ENCODE data around the gene ZNF470. TPM values are rescaled to one million over a fixed set of nuclear protein-coding genes. Genes with fewer than 3 reads are reported as not detected.

ZNF470 gene
- total RNA-seq, 4 donors from 2014 or later, result 1.3 to 2.6 (median 1.9) TPM

- WGBS, 2 donors, result 82 to 93% methylated on average over 2 of the region's 2 CpGs
- no peak for TF ChIP-seq POLR2A (IDR thresholded peaks at IDR 0.05)
- TF ChIP-seq, protein P1, sequence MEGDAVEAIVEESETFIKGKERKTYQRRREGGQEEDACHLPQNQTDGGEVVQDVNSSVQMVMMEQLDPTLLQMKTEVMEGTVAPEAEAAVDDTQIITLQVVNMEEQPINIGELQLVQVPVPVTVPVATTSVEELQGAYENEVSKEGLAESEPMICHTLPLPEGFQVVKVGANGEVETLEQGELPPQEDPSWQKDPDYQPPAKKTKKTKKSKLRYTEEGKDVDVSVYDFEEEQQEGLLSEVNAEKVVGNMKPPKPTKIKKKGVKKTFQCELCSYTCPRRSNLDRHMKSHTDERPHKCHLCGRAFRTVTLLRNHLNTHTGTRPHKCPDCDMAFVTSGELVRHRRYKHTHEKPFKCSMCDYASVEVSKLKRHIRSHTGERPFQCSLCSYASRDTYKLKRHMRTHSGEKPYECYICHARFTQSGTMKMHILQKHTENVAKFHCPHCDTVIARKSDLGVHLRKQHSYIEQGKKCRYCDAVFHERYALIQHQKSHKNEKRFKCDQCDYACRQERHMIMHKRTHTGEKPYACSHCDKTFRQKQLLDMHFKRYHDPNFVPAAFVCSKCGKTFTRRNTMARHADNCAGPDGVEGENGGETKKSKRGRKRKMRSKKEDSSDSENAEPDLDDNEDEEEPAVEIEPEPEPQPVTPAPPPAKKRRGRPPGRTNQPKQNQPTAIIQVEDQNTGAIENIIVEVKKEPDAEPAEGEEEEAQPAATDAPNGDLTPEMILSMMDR (IDR thresholded peaks at IDR 0.05), result no peak
- H3K4me3 ChIP-seq (ENCODE audit: low read depth, poor library complexity, severe bottlenecking), result no peak overlapping the region
- intact Hi-C loops (cut with DNase I; ENCODE audit: low total_unique reads), result no loop called here
- DNase-seq (ENCODE audit: low spot score in 2 of 2), result no peak
Measured at GRCh38 chr19:56612737-56613136, 45.5 kb downstream of the ZNF470 start.

DNA sequence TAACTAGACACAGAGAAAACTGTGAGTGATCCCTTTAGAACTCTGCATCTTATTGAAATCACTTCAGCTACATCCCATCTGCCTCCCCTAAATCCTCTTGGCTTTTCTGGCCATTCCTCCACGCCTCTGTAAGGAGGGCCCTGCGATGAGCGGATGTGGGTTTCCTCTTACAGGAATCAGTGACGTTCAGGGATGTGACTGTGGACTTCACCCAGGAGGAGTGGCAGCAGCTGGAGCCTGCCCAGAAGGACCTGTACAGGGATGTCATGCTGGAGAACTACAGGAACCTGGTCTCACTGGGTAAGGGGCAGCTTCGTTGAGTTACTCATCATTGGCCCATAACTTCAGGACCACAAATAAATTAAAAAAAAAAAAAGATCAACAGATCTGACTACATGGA, 46.4 kb downstream of the ZNF470 start:
- WGBS, 2 donors, result 48 to 76% methylated on average over 5 of the region's 5 CpGs
- no peak for DNase-seq (ENCODE audit: low spot score in 2 of 2)
- TF ChIP-seq, protein P1 (IDR thresholded peaks at IDR 0.05), result no peak
- TF ChIP-seq POLR2A (IDR thresholded peaks at IDR 0.05), result no peak
- intact Hi-C loops (cut with DNase I; ENCODE audit: low total_unique reads), result no loop called here
- H3K4me3 ChIP-seq (ENCODE audit: low read depth, poor library complexity, severe bottlenecking), result no peak overlapping the region

GRCh38 chr19:56617531-56617930, 50.3 kb downstream of the ZNF470 start:
- H3K4me3 ChIP-seq (ENCODE audit: low read depth, poor library complexity, severe bottlenecking), result no peak overlapping the region
- intact Hi-C loops (cut with DNase I; ENCODE audit: low total_unique reads), result no loop called here
- no peak for DNase-seq (ENCODE audit: low spot score in 2 of 2)
- 89 to 95% methylated on average over 8 of the region's 8 CpGs for WGBS, 2 donors
- no peak for TF ChIP-seq POLR2A (IDR thresholded peaks at IDR 0.05)
- TF ChIP-seq, protein P1 (IDR thresholded peaks at IDR 0.05), result no peak

DNA sequence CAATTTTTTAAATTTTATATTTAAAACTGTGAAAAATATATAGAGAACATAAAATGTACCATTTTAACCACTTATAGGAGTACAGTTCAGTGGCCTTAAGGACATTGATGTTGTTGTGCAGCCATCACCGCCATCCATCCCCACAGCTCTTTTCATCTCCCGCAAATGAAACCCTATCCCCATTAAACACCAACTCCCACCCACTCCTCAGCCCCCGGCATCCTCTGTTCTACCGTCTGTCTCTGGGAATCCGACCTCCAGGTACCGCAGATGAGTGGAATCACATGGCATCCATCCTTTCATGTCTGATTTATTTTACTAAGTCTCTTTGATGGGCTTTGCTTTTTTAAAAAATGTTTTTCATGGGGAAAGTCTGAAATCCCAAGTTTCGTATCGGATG, 51.9 kb downstream of the ZNF470 start:
- H3K4me3 ChIP-seq (ENCODE audit: low read depth, poor library complexity, severe bottlenecking), result no peak overlapping the region
- 70 to 71% methylated on average over 8 of the region's 8 CpGs for WGBS, 2 donors
- TF ChIP-seq, protein P1 (IDR thresholded peaks at IDR 0.05), result no peak
- no peak for TF ChIP-seq POLR2A (IDR thresholded peaks at IDR 0.05)
- DNase-seq (ENCODE audit: low spot score in 2 of 2), result no peak
- intact Hi-C loops (cut with DNase I; ENCODE audit: low total_unique reads), result no loop called here

DNA sequence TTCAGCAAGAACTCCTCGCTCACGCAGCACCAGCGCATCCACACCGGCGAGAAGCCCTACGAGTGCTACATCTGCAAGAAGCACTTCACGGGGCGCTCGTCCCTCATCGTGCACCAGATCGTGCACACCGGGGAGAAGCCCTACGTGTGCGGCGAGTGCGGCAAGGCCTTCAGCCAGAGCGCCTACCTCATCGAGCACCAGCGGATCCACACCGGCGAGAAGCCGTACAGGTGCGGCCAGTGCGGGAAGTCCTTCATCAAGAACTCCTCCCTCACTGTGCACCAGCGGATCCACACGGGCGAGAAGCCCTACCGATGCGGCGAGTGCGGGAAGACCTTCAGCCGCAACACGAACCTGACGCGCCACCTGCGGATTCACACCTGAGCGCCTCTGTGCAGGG, 55.1 kb downstream of the ZNF470 start:
- H3K4me3 ChIP-seq (ENCODE audit: low read depth, poor library complexity, severe bottlenecking), result no peak overlapping the region
- WGBS, 2 donors, result 95 to 98% methylated on average over 37 of the region's 37 CpGs
- DNase-seq (ENCODE audit: low spot score in 2 of 2), result no peak
- TF ChIP-seq, protein P1 (IDR thresholded peaks at IDR 0.05), result no peak
- TF ChIP-seq POLR2A (IDR thresholded peaks at IDR 0.05), result no peak
- intact Hi-C loops (cut with DNase I; ENCODE audit: low total_unique reads), result no loop called here

DNA sequence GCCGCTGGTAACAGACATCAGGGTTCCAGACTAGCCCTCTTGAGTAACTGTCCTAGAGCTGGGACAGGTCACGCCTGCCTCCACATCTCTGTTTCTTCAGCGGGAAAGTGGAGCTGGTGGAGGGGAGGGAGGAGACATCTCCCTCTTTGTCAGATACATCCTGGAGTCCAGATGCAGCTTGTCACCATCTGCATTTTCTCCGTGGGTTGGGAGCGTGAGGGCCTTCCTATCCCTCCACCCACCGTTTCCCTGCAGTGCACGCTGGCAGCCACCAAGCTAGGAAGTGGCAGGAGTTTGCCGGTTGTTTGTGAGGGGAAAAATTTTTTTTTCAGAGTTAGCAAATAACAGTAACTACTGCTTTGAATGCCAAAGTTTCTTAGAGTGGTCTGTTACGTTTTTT, 55.7 kb downstream of the ZNF470 start:
- no peak overlapping the region for H3K4me3 ChIP-seq (ENCODE audit: low read depth, poor library complexity, severe bottlenecking)
- peak in 1 of 2 donors; percentile 20 for DNase-seq (ENCODE audit: low spot score in 2 of 2)
- intact Hi-C loops (cut with DNase I; ENCODE audit: low total_unique reads), result no loop called here
- no peak for TF ChIP-seq POLR2A (IDR thresholded peaks at IDR 0.05)
- TF ChIP-seq, protein P1 (IDR thresholded peaks at IDR 0.05), result no peak
- 66 to 70% methylated on average over 9 of the region's 9 CpGs for WGBS, 2 donors

Data from lower leg skin (tissue), 4 donors.